ENCODE measurements around the gene LITAF.
A peak's percentile ranks its signal among the peaks of the same experiment; 100 is the strongest.
"Not testable (repeated sequence)": the region's sequence is repeated elsewhere in the genome, so short reads cannot be mapped to it uniquely, and the experiment has no call there.

The LITAF gene

DNA sequence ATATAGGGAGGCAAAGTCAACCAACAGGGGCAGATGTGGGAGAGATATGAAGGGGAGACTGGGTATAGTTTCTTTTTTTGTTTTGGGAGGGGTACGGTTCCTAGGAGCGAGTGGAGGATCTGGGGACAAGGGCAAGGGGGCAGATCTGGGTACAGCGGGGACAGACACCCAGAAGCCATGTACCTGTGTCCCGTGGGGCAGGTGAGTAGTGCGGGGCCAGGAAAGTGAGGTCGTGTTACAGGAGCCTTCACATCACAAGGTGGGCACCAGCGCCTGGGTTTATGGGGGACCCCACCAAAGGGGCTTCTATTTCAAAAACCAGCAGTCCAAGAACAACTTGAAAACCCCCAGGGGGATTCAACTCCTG is 11.5 kb downstream of the LITAF start:
- no peak for DNase-seq (ENCODE audit: low read depth in 2 of 2)

DNA sequence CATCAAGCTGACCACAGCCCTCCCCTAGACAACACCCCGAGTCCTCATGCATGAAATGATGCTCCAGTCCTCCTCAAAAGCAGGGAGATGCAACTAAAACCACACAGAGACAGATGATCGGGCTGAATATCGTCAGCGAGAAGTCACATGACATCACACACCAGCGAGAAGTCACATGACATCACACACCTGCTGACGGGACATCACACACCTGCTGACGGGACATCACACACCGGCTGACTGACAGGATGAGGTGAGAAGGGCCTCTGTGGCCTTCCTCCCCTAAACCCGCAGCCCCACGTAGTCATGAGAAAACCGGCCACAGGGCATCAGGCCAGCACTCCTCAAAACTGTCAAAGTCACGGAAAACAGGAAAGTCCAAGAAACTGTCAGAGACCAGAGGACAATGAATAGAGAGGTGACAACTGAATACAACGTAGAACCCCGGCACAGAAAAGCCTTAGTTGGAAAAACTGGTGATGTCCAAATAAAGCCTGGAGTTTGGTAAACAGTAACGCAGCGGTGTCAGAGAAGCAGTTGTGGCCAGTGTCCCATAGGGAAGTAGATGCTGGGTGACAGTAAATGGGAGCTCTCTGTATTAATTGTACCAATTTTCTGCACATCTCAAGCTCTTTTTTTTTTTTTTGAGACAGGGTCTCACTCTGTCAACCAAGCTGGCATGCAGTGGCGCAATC is 14.3 kb downstream of the LITAF start:
- DNase-seq (ENCODE audit: low read depth in 2 of 2): no peak

DNA sequence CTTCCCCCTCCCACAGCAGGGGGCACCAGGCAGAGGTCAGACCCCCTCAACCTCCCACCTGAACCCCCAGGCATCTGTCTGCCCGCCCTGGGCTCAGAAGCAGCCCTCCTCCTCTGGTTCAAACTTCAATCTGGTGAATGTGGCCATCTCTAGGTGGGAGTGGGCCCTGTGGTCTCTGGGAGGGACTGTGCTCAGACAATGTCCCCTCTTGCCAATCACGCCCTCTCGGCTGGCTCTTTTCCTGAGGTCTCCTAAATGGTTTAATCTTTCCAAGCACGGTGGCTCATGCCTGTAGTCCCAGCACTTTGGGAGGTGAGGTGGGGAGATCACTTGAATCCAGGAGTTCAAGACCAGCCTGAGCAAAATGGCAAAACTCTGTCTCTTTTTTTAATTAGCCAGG is 15.2 kb downstream of the LITAF start:
- DNase-seq (ENCODE audit: low read depth in 2 of 2): no peak

DNA sequence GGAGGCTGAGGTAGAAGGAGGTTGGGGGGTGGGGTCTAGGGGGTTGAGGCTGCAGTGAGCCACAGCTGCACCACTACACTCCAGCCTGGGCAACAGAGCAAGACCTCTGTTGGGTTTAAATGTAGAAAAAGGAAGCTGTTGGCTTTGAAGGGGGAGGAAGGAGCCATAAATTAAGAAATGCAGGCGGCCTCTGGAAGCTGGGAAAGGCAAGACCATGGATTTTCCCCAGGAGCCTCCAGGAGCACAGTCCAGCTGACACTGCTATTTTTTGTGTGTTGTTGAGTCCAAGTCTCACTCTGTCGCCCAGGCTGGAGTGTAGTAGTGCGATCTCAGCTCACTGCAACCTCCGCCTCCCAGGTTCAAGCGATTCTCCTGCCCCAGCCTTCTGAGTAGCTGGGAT is 15.9 kb downstream of the LITAF start:
- no peak for DNase-seq (ENCODE audit: low read depth in 2 of 2)

DNA sequence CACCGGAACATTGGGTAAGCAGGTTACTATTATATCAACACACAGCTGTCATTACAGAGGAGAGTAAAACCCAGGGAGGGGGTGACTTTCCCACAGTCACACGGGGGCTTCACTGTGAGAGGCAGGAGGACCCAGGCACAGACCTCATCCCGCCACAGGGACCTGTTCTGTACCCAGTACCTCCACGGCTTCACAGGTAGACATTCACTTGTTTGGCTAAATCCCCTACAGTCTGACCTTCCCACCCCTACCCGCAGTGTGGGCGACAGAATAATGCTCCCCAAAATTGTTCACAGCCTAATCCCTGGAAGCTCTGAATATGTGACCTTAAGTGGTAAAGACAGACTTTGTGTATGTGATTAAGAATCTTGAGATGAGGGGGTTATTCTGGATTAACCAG is 16.5 kb downstream of the LITAF start:
- no peak for DNase-seq (ENCODE audit: low read depth in 2 of 2)

DNA sequence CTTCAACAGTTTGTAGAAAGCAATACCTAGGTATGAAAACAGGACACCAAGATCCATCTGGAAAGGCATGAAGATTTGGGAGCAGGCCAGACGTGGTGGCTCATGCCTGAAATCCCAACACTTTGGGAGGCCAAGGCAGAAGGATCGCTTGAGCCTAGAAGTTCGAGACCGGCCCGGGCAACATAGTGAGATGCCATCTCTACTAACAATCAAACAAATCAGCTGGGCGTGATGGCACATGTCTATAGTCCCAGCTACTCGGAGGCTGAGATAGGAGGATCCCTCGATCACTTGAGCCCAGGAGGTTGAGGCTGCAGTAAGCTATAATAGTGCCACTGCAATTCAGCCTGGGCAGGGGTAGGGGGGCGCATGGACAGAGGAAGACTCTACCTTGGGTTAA is 20.3 kb downstream of the LITAF start:
- DNase-seq (ENCODE audit: low read depth in 2 of 2): no peak

DNA sequence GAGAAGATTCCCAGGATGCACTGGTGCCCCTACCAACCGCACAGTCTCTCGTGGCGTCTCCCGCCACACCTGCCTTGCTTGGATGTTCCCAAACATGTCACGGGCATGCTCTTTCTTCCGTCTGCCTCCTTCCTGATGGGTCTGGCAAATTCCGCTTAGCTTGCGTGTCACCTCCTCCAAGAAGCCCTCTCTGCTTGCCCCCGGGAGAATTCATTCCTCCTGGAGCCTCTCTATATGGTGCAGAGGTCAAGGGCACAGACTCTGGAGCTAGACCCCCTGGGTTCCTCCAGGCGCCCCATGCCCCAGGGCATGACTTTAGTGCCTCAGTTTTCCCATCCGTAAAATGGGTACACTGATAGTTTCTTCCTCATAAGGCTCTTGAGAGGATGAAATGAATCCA is 21.1 kb downstream of the LITAF start:
- DNase-seq (ENCODE audit: low read depth in 2 of 2): no peak

DNA sequence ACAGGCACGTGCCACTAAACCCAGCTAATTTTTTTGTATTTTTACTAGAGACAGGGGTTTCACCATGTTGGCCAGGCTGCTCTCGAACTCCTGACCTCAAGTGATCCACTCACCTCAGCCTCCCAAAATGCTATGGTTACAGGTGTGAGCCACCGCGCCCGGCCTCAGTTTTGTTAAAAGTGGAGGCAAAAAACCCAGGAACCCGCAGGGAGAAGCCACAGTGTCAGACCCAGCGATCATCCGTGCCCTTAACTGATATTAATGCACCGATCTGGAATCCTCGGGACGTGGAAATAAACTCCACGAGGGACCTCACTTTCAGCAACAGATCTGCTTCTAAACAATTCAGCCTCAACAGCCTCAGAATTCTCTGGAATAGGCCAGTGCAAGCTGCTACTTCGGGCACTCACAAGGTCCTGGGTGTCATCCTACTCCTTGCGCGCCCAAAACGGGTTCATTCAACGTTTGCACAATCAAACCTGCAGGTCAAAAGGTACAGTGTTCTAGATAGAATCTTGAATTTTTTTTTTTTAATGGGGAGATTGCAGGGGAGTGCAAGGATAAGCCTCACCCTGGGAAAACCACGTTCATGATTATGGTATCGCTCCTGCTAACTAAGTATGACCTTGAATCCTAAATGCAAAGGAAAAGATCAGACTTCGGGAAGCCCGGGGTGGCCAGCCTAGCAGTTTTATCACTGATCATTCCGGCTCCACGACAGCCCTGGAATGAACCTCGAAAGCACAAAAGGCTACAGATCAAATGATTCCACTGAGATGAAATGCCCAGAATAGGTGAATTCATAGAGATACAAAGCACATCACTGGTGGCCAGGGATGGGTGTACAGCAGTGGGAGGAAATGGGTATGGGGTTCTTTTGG is 22.4 kb downstream of the LITAF start:
- no peak for DNase-seq (ENCODE audit: low read depth in 2 of 2)

DNA sequence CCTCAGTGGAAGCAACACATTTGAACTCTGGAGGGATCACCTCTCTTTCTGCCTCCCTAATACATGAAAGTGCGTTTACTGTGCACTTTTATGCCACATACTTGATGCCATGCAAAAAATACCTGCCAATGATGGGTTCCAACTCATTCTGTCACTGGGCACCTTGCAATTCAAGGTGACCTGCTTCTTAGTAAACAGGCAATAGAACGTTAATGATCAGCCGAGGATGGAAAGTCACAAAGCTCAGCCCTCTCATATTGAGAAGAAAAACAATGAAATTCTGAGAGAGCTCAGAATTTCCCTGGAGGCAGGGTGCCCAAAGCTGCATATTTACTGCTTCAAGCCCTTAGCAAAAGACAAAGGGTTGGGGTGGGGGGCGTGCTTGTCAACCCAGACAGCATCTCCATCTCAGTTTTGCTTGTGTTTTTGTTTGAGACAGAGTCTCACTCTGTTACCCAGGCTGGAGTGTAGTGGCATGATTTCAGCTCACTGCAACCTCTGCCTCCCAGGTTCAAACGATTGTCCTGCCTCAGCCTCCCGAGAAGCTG is 23.2 kb downstream of the LITAF start:
- DNase-seq (ENCODE audit: low read depth in 2 of 2): no peak

DNA sequence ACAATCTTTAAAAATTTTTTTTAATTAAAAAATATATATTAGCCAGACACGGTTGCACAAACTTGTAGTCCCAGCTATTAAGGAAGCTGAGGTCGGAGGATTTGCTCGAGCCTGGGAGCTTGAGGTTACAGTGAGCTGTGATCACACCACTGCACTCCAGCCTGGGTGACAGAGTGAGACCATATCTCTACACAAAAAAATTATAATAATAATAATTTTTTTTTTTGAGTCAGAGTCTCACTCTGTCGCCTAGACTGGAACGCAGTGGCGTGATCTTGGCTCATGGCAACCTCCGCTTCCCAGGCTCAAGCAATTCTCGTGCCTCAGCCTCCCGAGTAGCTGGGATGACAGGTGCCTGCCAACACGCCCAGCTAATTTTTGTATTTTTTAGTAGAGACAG is 23.8 kb downstream of the LITAF start:
- no peak for DNase-seq (ENCODE audit: low read depth in 2 of 2)

DNA sequence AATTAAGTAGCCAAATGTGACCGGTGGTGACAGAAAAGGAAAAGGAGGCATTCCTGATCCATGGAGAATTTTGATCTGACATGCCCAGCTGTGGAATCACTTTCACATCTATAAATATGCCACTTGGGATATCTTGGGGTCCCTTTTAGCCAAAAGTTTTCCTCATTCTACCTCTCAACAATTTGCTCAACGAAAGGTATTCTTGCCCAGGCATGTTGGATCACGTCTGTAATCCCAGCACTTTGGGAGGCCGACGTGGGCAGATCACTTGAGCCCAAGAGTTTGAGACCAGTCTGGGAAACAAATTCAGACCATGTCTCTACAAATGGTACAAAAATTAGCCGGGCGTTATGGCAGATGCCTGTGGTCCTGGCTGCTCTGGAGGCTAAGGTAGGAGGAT is 24.3 kb downstream of the LITAF start:
- DNase-seq (ENCODE audit: low read depth in 2 of 2): no peak

DNA sequence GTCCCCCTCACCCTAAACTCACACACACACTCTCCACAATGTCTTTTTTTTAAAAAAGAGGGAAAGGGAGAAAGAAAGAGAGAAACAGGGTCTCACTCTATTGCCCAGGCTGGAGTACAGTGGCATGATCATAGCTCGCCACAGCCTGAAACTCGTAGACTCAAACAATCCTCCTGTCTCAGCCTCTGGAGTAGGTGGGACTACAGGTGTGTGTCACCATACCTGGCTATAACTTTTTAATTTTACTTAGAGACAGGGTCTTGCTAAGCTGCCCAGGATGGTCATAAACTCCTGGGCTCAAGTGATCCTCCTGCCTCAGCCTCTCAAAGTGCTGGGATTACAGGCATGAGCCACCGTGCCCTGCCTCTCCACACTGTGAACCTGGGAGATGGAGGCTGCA is 24.9 kb downstream of the LITAF start:
- no peak for DNase-seq (ENCODE audit: low read depth in 2 of 2)

DNA sequence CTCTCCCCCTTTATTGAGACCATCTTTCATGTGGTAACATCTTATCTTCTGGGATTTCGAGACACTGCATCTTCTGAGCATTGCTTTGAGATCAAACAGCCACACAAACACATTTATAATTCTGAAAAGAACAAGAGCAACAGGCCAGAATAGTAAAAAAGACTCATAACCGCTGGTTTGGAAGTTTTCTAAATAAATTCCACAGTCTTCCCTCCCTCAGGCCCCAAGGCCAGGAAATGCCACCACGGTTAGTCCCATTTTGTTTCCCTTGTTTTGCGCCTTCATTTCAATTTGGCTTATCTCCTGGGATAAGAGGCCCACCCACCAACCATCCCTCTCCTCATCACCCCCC is 25.3 kb downstream of the LITAF start:
- DNase-seq (ENCODE audit: low read depth in 2 of 2): no peak

DNA sequence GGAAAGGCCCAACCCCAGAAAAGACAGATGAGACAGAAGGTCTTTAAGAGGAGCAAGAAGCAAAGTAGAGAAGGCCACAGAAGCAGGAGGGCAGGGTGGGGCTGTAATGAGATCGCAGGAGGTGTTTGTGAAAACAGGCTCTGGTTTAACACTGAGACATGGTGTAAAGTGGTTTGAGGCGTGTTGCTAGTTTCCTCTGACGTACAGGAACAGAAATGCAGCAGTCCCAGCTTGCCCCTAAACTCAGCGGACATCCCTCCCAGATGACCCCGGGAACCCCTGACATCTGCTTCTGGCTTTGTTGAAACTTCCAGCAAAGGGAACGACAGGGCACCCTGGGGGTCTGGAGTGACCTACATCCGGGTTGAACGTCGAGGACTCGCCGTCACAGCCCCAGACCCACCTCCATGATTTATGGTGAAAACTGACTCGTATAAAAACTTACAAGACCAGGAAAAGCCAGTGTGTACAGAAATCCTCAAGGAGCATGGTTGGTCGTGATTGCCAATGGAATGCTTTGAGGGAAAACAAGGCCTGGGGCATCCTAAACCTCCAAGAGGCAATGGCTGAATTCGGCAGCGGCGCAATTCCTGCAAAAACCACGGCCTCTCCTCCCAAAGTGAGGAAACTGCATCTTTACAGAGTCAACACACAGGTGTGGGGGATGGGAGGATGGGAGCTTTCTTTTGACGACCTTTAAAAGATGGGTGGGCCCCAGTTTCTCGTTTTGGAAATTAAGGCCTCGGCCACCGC is 25.8 kb downstream of the LITAF start:
- peak in 1 of 2 donors; percentile 42 for DNase-seq (ENCODE audit: low read depth in 2 of 2)

DNA sequence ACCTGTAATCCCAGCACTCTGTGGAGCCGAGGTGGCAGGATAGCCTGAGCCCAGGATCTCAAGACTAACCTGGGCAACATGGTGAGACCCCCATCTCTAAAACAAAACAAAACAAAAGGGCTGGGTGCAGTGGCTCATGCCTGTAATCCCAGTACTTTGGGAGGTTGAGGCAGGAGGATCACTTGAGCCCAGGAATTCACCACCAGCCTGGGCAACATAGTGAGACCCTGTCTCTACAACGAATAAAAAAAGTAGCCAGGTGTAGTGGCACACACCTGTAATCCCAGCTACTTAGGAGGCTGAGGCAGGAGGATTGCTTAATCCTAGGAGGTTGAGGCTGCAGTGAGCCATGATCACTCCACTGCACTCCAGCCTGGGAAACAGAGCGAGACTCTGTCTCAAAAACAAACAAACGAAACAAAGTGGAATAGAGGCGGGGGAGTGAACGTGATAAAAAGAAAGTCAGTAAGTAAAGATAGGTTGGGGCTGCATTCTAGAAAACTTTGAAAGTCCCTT is 28.4 kb downstream of the LITAF start:
- DNase-seq (ENCODE audit: low read depth in 2 of 2): not testable (repeated sequence)

DNA sequence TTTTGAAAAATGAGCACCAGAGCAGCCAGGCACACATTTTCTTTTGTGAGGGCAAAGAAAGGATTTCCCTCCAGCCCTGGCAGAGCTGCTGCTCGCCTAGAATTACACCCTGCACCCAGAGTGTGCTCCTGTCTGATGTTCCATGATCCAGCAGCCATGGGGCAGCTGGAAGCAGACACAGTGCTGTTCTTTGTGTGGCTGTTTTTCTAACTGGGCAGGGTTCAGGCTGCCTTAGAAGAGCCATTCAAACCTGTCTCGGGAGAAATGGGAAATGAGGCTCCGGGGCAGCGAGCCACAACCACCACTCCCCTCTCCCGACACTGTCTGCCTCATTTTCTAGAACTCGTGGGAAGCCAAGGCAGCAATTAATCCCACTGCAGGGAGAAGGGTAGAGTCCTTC is 28.9 kb downstream of the LITAF start:
- DNase-seq (ENCODE audit: low read depth in 2 of 2): no peak

DNA sequence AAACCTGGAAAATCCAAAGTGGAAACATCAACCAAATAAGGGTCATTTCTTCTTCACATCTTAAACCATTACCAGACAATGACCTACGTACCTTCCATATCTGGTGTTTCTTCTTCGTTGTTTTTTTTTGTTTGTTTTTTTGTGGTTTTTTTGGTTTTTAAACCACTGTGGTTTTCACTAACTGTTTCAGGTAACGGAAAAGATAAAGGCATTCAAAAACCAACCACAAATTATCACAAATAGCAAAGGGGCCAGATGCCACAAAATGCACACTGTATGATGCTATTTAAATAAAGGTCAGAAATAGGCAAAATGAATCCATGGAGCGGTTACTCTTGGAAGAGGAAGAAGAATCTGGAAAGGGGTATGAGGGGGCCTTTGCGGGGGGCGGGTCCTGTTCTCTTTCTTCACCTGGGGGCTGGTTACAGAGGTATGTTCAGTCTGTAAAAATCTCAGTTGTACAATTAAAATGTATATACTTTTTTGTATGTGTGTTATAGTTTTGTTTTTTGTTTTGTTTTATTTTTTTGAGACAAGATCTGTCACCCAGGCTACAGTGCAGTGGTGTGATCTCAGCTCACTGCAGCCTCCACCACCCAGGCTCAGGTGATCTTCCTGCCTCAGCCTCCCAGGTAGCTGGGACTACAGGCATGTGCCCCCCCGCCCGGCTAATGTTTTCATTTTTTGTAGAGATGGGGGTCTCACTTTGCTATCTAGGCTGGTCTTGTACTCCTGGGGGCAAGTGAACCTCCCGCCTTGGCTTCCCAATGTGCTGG is 29.6 kb downstream of the LITAF start:
- no peak for DNase-seq (ENCODE audit: low read depth in 2 of 2)

DNA sequence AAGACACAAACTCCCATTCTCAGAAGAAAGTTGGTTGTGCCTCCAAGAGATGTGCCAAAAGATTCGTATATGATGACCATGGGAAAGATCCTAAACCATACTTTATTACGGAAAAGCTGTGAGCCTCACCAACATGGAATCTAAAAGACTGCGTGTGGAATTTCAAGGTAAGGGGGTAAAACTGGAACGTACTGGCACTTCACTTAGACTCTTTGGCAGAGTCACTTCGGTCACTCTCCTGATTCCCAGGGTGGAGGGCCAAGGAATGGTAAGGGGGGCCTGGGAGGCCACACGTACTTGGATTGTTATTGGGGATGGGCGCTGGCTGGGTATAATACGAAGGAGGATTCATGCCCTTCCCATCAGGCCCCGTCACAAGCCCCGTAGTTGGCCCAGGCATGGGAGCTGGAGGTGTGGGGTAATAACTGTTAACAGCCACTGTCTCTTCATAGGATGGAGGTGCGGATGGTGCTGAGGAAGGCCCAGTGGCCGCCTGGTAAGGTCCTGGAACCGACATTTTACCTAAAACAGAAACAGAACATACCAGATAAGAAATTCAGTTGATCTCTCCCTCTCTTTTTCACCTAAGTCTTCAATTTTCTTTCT is 30.4 kb downstream of the LITAF start:
- no peak for DNase-seq (ENCODE audit: low read depth in 2 of 2)

DNA sequence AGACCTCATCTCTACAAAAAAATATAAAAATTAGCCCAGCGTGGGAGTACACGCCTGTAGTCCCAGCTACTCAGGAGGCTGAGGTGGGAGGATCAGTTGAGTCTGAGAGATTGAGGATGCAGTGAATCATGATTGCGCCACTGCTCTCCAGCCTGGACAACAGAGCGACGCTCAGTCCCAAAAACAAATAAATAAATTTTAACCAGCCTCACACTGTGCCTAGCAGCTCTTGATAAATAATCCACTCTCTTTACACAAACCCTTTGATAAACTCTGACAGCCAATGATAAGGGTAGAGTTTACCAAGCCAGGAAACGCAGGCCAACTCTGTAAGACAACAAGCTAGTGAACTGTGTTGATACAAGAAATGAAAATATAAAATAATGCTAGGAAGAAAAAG is 32.7 kb downstream of the LITAF start:
- DNase-seq (ENCODE audit: low read depth in 2 of 2): no peak

DNA sequence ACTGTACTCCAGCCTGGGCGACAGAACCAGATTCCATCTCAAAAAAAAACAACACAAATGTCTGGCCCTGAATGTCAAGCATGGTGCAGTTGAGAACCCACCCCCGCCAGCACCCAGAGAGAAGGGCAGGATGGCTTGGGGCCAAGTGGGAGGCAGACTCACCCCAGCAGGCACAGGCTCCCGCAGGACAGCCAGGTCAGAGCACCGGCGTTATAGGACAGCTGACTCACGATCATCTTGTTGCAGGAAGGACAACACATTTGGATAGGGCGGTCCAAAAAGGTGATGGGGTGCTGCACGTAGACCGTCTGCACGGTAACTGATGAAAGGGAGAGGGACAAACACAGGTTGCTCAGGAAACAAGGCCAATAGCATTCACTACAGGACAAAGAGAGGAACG is 33.3 kb downstream of the LITAF start:
- DNase-seq (ENCODE audit: low read depth in 2 of 2): no peak

DNA sequence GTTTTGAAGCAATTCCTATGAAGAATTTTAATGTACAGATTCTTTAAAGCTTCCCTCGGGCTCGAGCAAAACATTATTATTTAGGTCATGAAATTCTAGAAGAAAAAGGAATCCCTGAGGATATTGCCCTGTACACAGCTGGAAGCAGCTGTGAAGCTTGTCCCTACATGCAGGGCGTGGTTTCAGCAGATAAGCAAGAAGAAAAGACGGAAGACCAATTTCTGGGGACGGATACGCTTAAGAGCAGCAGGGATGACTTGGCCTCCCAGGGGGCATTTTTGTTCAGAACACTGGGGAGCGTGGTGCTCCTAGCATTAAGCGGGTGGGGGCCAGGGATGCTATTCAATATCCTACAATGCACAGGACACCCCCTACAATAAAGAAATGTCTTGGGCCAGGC is 34.3 kb downstream of the LITAF start:
- no peak for DNase-seq (ENCODE audit: low read depth in 2 of 2)
